DMS79 (cell line): ENCODE results near the gene ADAMTS6.

Source experiments
- DNase-seq: peaks from one replicate; lab custom pipeline; 2025; lab: John Stamatoyannopoulos, UW

The ADAMTS6 gene

DNA sequence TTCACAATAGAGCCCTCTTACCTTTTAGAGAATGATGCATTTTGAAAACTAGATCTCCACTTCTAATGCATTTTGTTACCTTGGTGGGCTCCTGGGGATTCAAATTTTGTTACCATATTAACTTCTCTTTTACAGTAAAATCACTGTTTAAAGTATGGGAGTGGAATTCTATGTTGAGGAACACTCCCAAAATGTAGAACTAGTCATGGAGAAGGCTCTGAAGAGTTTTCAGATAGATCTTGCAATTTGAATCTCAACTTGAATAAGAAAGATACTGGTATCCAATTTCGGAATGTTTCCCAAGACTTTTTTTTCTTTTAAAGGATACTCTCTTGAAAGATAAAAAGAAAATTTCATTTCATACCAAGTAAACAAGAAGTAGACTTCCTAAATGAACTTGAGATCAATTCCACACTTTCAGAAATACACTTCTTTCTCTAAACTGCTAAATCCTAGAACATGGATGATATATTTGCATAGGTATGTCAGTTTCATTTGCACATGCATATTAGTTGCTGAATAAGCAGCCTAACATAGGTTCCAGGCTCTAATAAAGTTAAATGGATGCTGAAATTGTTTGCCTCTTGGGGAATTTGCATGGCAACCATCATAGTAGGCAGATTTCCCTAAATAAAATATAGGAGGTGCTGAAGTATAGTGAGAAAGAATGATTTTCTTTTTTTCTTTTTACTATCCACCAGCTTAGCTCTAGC, 205.4 kb downstream of the ADAMTS6 start:
- no peak for DNase-seq

DNA sequence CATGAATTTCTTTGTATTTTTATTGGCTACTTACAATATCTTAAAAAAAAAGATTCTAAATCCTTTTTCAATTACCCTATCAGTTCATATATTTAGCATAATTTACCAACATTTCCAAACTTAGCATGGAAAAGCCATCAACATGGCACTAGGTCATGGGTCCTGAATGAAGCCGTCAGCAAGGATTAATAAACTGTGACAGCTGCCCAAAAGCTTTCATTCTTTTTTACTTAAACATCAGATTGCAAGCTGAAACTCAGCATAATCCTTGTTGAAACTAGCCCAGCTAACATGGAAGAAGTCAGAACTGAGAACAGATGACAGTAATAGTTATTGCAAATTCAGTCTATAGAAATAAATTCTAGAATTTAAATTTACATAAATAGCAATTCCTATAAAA, 209.8 kb downstream of the ADAMTS6 start:
- DNase-seq, result no peak

DNA sequence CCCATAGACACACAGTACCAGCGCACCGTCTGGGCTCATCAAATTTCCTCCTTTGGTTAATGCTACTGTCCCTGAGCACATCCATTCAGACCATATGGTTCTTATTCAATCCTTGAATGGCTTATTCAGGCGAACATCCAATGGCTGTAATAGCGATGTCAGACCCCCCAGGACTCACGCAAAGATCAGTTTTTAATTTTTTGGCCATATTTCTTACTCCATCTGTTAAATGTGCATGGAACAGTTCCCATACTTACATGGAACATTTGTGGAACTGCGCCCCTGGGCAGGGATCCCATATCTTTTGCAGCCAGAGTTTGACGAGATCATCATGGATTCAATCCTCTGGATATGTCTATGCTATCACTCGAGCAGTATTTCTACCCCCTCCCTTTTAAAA, 213.2 kb downstream of the ADAMTS6 start:
- DNase-seq, result no peak

DNA sequence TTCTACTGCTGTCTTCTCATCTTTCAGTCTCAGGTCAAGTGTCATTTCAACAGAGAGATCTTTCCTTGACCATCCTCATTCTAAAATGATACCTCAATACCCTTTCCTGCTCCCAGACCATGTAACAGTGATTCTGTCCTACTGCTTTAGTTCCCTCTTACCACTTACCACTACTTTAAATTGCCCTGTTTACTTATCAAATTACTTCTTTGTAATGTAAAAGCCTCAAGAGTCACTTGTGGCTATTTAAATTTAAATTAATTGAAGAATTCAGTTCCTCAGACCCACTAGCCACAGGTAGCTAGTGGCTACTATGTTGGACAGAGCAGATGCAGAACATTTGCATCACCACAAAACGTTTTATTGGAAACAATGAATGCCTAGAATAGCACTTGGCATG, 217.3 kb downstream of the ADAMTS6 start:
- no peak for DNase-seq

DNA sequence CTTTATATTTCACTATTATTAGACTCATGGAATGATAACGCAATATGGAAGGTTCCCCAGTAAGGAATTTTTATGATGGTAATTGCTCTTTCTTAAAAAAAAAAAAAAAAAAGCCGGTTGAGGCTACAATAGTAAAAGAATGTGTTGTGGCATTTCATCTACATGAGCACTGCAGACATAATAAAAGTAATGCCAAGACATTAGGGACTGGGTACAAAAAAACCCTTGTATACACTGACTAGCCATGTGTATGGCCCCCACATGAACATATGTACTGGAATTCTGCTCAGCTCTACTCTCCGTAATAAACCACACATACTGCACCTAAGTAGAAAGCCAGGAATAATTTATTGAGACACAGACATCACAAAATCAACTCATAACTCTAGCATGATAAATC, 218.4 kb downstream of the ADAMTS6 start:
- DNase-seq, result no peak

DNA sequence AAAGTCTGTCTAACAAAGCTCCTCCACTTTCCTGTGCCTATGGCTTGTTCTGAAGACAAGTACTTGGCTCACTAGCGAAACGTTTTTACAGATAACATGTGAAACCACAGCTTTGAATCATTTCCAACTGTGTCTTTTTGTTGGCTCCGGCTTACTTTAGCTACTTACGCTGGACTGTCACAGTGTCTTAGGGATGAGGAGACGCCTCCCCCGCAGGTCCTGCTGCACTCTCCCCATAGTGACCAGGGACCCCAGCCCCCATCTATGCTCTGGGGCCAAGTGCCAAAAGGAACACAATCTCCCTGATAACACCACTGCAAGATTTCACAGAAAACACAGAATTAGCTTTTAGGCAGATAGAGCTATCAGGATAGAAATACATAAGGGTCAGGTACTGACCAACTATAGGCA, 219.1 kb downstream of the ADAMTS6 start:
- peak; percentile 4 for DNase-seq

DNA sequence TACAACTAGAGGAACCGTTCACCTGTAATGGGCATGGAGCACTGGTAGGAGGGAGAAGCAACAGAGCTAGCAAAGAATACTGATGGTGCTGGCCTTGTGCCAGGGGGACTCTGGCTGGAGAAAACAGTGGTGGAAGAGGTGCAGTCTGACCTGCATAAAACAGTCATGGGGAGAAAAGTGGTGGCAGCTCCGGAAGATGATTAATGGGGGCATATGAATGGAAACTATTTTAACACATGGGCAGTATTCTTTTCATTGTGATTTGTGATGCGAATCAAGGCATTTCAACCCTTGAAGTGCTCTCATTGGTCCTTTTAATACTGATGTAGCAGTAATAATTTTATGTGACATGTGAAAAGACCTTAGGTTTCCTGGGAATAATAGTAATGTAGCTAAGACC, 219.6 kb downstream of the ADAMTS6 start:
- peak; percentile 2 for DNase-seq

DNA sequence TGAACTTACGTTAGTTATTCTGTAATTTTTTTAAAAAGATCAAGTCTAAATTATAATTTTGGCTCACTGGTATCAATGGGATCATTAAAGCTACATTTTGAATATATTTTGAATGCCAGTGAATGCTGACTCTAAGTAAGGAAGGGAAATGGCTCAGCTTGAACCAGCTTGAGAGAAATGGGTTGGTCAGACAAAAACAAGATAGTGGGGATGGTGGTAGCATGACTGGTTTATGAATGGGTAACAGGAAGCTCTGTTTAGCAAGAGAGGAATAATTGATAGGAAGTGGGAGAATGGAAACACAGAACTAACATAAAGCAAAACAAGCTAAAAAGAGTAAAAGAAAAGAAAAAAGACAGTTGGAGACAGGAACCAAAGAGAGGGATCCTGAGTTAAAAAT, 220.2 kb downstream of the ADAMTS6 start:
- DNase-seq, result no peak

DNA sequence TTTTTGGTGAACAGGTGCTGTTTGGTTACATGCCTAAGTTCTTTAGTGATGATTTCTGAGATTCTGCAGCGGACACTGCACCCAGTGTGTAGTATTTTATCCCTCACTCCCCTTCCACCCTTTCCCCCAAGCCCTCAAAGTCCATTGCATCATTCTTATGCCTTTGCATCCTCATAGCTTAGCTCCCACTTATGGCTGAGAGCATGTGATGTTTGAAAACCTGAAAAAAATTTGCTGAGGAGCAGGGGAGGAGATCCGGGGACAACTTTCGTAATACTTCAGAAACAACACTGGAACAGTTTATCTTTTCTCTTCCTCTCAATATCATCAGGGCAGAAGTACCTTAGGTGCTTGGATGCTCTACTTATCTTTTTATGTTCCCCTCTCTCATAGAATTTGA, 226.4 kb downstream of the ADAMTS6 start:
- DNase-seq, result no peak

DNA sequence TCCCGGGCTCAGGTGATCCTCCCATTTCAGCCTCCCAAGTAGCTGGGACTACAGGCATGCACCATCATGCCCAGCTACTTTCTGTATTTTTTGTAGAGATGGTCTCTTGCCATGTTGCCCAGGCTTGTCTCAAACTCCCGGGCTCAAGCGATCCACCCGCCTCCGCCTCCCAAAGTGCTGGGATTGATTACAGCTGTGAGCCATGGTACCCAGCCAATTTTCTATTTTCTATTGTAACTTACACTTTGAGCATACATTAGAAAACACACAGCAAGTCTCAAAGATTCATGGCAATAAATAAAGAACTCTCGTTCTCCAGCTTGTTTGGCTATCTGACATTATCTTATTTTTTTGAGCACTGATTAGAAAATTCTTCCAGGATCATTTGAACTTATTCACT, 228.7 kb downstream of the ADAMTS6 start:
- no peak for DNase-seq

DNA sequence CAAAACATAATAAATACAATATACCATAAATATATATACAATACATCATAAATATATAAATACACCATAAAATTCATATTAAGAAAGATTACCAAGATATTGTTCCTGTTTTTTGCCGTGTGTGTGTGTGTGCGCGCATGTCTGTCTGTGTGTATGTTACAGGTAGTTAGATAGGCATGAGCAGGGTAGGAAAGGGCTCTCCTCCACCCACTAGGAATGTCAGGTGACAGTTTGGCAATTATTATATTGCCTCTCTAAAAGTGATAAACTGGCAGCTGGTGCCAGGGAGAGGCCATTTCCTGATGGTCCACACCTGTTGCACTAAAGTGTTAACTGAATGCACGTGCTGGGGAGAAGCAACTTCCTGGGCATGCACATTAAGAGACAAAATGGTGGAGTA, 232.8 kb downstream of the ADAMTS6 start:
- DNase-seq, result no peak

DNA sequence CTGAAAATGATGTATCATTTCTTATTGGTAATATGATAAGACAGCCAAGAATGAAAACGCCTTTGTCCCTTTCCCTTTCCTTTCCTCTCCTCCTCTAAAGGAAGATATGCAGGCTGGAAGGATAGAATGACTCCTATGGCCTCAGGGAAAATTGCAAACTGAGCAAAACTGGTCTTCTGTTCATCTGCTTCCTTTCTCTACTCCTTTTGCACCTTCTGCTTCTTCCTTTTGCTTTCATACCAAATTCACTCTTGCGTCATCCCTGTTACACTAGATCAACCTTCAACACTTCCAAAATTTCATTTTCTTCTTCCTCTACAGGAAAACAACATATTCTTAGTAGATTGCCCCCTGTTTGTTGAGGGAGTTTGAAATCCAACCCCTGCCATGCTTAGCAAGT, 234.1 kb downstream of the ADAMTS6 start:
- no peak for DNase-seq

DNA sequence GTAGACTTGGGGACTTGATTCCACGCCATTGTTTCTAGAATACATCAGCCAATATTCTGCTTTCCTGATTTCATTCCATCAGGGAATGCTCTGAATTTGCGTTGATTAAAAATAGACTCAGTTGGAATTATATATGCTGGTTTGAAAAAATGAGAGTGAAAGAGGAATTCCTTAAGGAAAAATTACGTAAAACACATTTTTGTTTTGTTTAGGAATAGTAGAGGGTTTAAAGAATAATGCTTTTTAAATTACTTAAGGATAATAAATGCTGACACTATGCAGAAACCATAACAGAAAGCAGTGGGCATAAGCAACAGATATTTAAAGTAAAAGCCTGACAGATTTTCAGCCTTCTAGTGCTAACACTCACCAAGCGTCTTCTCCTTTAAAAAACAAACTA, 235.0 kb downstream of the ADAMTS6 start:
- no peak for DNase-seq

DNA sequence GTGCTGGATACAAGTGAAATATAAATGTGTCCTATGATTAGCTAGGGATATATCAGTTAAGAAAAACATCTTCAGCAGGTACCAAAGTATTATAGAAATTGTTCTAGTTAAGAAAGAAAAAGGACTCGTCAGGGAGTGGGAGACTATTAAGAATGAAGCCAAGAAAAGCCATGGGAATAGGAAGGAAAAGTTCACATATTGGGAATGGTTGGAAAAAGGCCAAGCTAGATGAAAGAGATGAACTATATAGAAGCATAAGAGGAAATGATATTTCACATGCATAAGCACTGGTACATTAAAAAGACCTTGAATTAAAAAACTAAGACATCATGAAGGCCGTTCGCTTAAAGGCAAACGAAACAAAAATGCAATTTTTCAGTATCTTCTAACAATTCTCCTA, 237.7 kb downstream of the ADAMTS6 start:
- DNase-seq, result no peak

DNA sequence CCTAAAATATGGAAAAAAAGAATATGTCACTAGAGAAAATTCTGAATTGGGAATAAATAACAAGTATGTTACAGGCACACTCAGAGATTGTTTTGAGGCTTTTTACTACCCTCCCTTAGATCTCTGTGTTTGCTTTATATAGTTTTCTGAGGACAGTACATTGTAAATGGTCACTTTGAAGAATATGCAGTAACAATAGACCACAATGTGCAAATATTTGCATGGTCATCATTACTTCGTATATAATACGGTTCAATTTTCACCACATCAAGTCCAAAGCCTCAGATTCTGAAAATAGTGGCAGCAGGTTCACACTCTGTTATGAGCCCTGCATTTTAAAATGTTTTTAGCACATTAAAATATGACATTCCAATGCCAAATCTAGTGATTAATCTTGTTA, 238.6 kb downstream of the ADAMTS6 start:
- no peak for DNase-seq

DNA sequence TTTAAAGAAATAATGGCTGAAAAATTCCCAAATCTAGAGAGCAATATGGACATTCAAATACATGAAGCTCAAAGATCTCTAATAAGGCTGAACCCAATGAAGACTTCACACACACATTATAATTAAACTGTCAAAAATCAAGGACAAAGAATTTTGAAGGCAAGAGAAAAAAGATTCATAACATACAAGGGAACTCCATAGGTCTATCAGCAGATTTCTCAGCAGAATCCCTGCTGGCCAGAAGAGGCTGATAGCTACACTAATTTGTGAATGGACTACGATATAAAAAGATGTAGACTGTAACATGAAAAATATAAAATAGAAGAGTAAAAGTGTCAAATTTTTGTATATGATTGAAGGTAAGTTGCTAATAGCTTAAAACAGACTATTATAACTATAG, 251.9 kb downstream of the ADAMTS6 start:
- no peak for DNase-seq

DNA sequence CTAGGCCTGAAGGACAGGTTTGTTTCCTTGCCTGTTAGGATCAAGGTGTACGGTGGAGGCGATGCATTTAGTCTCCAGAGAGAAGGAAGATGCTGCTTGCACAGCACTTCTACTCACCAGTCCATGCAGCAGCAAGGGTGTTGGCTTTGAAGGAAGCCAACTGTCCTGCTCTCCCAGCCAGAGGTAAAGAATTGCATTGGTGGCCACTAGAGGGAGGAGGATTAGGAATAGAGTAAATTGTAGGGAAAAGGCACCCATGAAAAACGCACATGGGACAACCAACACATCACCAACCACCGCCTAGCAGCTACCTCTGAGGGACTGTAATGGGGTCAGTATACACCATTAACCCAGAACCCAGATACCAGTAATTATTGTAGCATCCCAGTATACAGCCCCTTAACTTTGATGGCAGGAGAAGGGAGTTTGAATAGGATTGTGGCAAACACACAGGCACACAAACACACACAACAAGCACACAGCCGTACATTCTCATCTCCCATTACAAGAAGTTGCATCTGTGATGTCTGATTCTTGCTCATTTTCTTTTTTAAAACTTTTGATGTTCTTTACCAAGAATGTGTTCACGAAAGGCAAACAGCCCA, 267.7 kb downstream of the ADAMTS6 start:
- DNase-seq, result no peak

DNA sequence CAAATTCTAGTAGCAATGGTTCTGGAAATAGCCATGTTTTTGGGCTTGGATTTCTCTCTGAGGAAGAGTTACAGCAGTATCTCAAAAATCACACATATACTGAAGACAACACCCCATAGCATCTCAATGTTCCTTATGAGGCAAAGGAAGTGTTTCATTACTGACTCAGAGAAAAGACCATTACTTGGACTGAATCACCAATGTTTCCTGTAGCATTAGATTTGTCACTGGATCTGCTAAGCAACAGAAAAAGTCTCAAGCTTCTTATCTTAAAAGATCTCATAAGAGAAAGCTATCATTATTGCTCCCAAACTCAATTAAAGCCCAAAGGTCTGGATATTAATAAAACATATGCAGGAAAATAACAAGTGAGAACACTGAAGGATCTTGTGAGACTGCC, 272.4 kb downstream of the ADAMTS6 start:
- no peak for DNase-seq

DNA sequence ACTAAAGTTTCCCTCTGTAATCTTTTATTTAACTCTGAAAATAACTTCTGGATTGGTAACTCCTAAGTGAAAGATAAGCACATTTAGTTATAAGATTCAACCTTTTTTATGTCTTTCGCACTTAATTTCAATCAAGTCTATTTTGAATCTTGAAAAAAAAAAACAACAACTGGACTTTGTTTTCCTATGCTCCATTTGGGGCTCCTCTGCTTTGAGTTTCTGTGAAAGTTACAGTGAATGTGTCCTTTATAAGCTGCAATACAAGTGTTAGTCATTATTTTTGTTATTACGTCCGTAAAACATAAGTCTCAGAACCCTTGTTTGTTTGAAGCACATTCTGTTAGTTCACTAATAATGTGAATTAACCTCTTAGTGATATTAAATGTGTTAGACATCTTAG, 276.8 kb downstream of the ADAMTS6 start:
- DNase-seq, result no peak

DNA sequence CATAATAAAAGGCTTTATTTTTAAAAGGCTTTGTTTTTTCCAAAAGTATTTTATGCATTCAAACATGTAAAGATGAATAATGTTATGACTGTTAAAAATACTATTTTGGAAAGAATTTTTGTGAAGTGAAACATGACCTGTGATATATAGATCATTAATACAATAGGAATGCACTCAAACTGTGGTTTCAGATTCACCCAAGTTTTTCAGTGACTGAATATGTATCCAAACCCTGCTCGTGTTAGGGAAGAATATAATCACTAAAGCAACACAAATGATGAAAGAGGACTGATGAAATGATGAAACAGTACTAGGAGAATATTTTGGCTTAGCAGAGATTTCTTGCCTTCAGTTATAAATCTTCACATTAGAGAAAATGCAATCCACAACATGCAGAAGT, 278.0 kb downstream of the ADAMTS6 start:
- no peak for DNase-seq

DNA sequence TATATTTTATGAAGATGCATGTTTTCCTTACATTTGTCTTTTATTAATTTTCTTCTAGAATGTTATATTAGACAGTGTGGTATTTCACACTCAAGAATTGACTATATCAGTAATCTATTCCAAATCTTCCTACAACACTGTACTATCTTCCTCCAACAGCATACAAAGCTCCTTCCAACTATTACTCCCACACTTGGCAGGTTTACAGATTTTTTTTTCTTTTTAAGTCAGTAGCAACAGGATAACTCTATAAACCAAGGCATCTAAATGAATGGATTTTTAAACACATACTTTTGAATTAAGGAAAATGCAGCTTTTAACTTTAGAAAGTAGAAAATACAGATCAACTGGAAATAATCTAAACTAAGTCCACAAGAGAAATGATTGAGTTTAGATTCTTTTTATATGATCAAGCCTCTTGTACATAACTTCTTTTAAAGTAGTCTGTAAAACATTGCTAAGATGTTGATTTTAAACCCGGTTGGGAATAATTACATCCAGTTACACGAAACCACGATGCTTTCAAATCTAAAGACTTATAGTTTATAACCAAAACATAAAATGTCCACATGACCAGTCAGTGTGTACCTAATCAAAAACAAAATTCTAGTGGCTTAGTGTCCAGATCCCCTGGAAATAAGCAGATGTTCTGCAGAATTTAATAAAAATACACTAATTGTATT, 281.6 kb downstream of the ADAMTS6 start:
- no peak for DNase-seq

DNA sequence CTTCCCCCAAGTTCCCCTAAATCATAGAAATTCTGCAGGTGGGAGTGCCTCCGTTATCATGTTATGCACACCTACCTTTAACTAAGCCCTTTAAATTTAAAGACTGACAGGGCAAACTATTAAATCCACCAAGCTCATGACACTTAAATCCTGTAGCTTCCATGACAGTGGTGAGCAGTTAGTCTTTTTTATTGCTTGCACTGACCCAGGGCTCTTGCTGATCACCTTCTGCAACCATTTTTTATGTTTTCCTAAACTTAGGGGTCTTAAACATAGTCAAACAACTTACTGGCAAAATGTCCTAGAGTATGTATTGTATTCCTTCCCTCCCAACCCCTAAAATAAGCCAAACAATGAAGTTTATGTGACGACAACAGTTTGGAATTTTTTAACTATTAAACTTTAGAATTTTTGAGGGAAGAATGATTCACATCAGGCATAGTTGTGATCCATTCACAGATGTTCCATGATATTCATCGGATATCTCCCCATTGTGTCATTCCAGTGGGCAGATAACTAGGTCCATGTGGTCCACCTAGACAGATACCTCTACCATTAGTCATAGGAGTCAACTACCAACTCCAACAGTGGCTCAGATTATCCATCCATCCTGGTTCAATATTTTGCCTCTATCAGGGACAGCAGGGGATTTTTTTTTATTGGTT, 283.1 kb downstream of the ADAMTS6 start:
- no peak for DNase-seq
